Common myeloid progenitor, CD34-positive (primary cell): ENCODE results near the gene NABP2.

ENCODE experiments used
- CTCF ChIA-PET: fragments of 350-600 bp; sonication (Branson Sonifier 250); formaldehyde crosslinking; loops from one replicate; lab custom pipeline; 2021; ENCODE audit warnings: antibody characterized with exemption; lab: Charles Lee
- POLR2A ChIA-PET: fragments of 350-600 bp; sonication (Branson Sonifier 250); formaldehyde crosslinking; loops from one replicate; lab custom pipeline; 2021; ENCODE audit warnings: antibody characterized with exemption; lab: Charles Lee
- DNase-seq, 3 donors: peaks; one replicate each; pipeline versions ENCODE4 v3.0.0 to v3.0.0-alpha.2; 2013
- H3K27ac ChIP-seq, 2 experiments: 1 replicate in 1 of 2; 2 replicates in 1 of 2; pipeline ENCODE4 v1.7.0; 2013; ENCODE audit warnings: inconsistent platforms in 2 of 2, low read length in 2 of 2, mild to moderate bottlenecking in 2 of 2, low read depth in 1 of 2, moderate library complexity in 1 of 2; ENCODE audit not compliant: severe bottlenecking in 2 of 2, insufficient read depth in 1 of 2, poor library complexity in 1 of 2
- H3K27me3 ChIP-seq, 5 experiments: replicated peaks in 2 of 5; 1 replicate in 3 of 5; 2 replicates in 2 of 5; pipeline versions ENCODE4 v1.6.1 to v1.7.0; 2013; ENCODE audit warnings: low read length in 4 of 5, mild to moderate bottlenecking in 2 of 5, moderate library complexity in 2 of 5, inconsistent platforms in 1 of 5; ENCODE audit not compliant: insufficient read depth in 5 of 5, control insufficient read depth in 4 of 5
- H3K36me3 ChIP-seq, 4 experiments: 1 replicate in 2 of 4; 2 replicates in 2 of 4; pipeline versions ENCODE4 v1.6.1 to v1.7.0; 2013; ENCODE audit warnings: low read length in 3 of 4, control low read depth in 1 of 4, mild to moderate bottlenecking in 1 of 4; ENCODE audit not compliant: control insufficient read depth in 4 of 4, insufficient read depth in 4 of 4
- H3K4me1 ChIP-seq, 4 experiments: 1 replicate in 3 of 4; 2 replicates in 1 of 4; pipeline versions ENCODE4 v1.6.1 to v1.7.1; 2013; ENCODE audit warnings: low read length in 3 of 4, mild to moderate bottlenecking in 3 of 4, control low read depth in 1 of 4, inconsistent platforms in 1 of 4, moderate library complexity in 1 of 4; ENCODE audit not compliant: control insufficient read depth in 4 of 4, insufficient read depth in 4 of 4; ENCODE audit errors: control extremely low read depth in 1 of 4
- H3K4me3 ChIP-seq, 7 experiments: 1 replicate in 4 of 7; 2 replicates in 3 of 7; pipeline versions ENCODE4 v1.5.1 to v1.7.0; 2013; ENCODE audit warnings: mild to moderate bottlenecking in 7 of 7, low read length in 6 of 7, moderate library complexity in 6 of 7, inconsistent platforms in 2 of 7, low read depth in 2 of 7, control low read depth in 1 of 7; ENCODE audit not compliant: insufficient read depth in 4 of 7, control insufficient read depth in 1 of 7; ENCODE audit errors: extremely low read depth in 1 of 7
- H3K9me3 ChIP-seq, 5 experiments: 1 replicate in 4 of 5; 2 replicates in 1 of 5; pipeline versions ENCODE4 v1.6.1 to v1.7.1; 2013; ENCODE audit warnings: low read length in 4 of 5, mild to moderate bottlenecking in 2 of 5, inconsistent platforms in 1 of 5, low read depth in 1 of 5, moderate library complexity in 1 of 5; ENCODE audit not compliant: control insufficient read depth in 4 of 5, insufficient read depth in 2 of 5; ENCODE audit errors: control extremely low read depth in 1 of 5
- WGBS: methylation state at CpG from one replicate; pipeline ENCODE4 v1.1.5; 2013; ENCODE audit not compliant: insufficient coverage; 5-methylcytosine and 5-hydroxymethylcytosine counted together

The NABP2 gene

GRCh38 chr12:56198836-56199235 is 25.3 kb upstream of the NABP2 start:
- CTCF ChIA-PET: interaction anchor here (0.7 to 1.5 kb wide), 3 partner anchors 9 to 134 kb away, joined by 3 read pairs; no protein-coding TSS in a partner anchor
- H3K36me3 ChIP-seq: no peaks in the 10 kb centered on the region
- no peaks in the 10 kb centered on the region for H3K4me1 ChIP-seq
- POLR2A ChIA-PET: no interaction called here
- no peak overlapping the region for H3K27ac ChIP-seq
- no peak overlapping the region for H3K4me3 ChIP-seq
- WGBS: 100% methylated on average over 1 of the region's 1 CpG
- no peaks in the 10 kb centered on the region for H3K9me3 ChIP-seq
- no peaks in the 10 kb centered on the region for H3K27me3 ChIP-seq
- no peak for DNase-seq

GRCh38 chr12:56202366-56202765 is 21.8 kb upstream of the NABP2 start:
- H3K36me3 ChIP-seq: peaks cover 2 to 28% (median 15%) of the 10 kb centered on the region in 4 experiments
- WGBS: 63% methylated on average over 1 of the region's 1 CpG
- DNase-seq: no peak
- H3K4me1 ChIP-seq: peaks cover 0 to 22% (median 13%) of the 10 kb centered on the region in 4 experiments
- CTCF ChIA-PET: interaction anchor here (0.8 to 1.3 kb wide), 9 partner anchors 10 to 199 kb away, joined by 3 to 6 read pairs (median 3); partner anchors contain the start of genes ANKRD52 and RNF41
- no peak overlapping the region for H3K4me3 ChIP-seq
- no peaks in the 10 kb centered on the region for H3K9me3 ChIP-seq
- no peaks in the 10 kb centered on the region for H3K27me3 ChIP-seq
- POLR2A ChIA-PET: interaction anchor here (0.7 to 1.2 kb wide), 3 partner anchors 13 to 21 kb away, joined by 3 to 4 read pairs (median 3); partner anchors contain the start of genes RNF41 and SMARCC2
- H3K27ac ChIP-seq: peak overlapping the region in 1 of 2 experiments; percentile 56

GRCh38 chr12:56202838-56203237 is 21.3 kb upstream of the NABP2 start:
- Histone ChIP-seq H3K27ac (peak overlapping the region in 1 of 2 experiments; percentile 56), H3K36me3 (peaks cover 6 to 32% (median 20%) of the 10 kb centered on the region in 4 experiments), H3K9me3 (no peaks in the 10 kb centered on the region), H3K27me3 (no peaks in the 10 kb centered on the region), H3K4me3 (no peak overlapping the region), H3K4me1 (peaks cover 0 to 22% (median 13%) of the 10 kb centered on the region in 4 experiments)
- no peak for DNase-seq
- POLR2A ChIA-PET: interaction anchor here (1.1 kb wide), 1 partner anchor 20 kb away, joined by 4 read pairs; no protein-coding TSS in a partner anchor
- WGBS: 67% methylated on average over 1 of the region's 2 CpGs
- CTCF ChIA-PET: interaction anchor here (1.0 to 6.5 kb wide), 7 partner anchors 11 to 83 kb away, joined by 3 to 103 read pairs (median 4); partner anchors contain the start of genes ANKRD52 and RNF41

- H3K4me1 ChIP-seq: peaks cover 0 to 22% (median 13%) of the 10 kb centered on the region in 4 experiments
- H3K36me3 ChIP-seq: peaks cover 10 to 42% (median 26%) of the 10 kb centered on the region in 4 experiments
- H3K4me3 ChIP-seq: no peak overlapping the region
- POLR2A ChIA-PET: interaction anchor here (0.6 to 2.0 kb wide), 2 partner anchors 17 to 1528 kb away, joined by 3 to 21 read pairs; partner anchors contain the start of gene RNF41
- H3K27ac ChIP-seq: peak overlapping the region in 1 of 2 experiments; percentile 77
- no peaks in the 10 kb centered on the region for H3K27me3 ChIP-seq
- DNase-seq: no peak
- CTCF ChIA-PET: interaction anchor here (0.9 to 6.5 kb wide), 14 partner anchors 9 to 84 kb away, joined by 3 to 103 read pairs (median 16); partner anchors contain the start of genes ANKRD52, RNF41, SLC39A5 and SMARCC2
- H3K9me3 ChIP-seq: no peaks in the 10 kb centered on the region
These were observed 19.9 kb upstream of the NABP2 start for GRCh38 chr12:56204275-56204674.

GRCh38 chr12:56205445-56205844 is 18.7 kb upstream of the NABP2 start:
- H3K36me3 ChIP-seq: peaks cover 18 to 50% (median 32%) of the 10 kb centered on the region in 4 experiments
- H3K4me3 ChIP-seq: peak overlapping the region in 1 of 7 experiments; percentile 37
- peak; percentile 82 to 90 (median 88) for DNase-seq
- peak overlapping the region; percentile 7 to 77 for H3K27ac ChIP-seq
- CTCF ChIA-PET: interaction anchor here (0.7 to 6.5 kb wide), 19 partner anchors 10 to 93 kb away, joined by 3 to 103 read pairs (median 6); partner anchors contain the start of genes ANKRD52, COQ10A, RNF41 and SLC39A5
- peaks cover 0 to 22% (median 13%) of the 10 kb centered on the region in 4 experiments for H3K4me1 ChIP-seq
- H3K9me3 ChIP-seq: no peaks in the 10 kb centered on the region
- no peaks in the 10 kb centered on the region for H3K27me3 ChIP-seq
- POLR2A ChIA-PET: interaction anchor here (1.0 to 2.0 kb wide), 3 partner anchors 16 to 61 kb away, joined by 3 to 21 read pairs (median 5); partner anchors contain the start of genes COQ10A, RNF41 and SMARCC2

- Histone ChIP-seq H3K9me3 (no peaks in the 10 kb centered on the region), H3K27me3 (no peaks in the 10 kb centered on the region), H3K4me3 (no peak overlapping the region), H3K36me3 (peaks cover 20 to 56% (median 38%) of the 10 kb centered on the region in 4 experiments), H3K27ac (no peak overlapping the region), H3K4me1 (peaks cover 0 to 22% (median 13%) of the 10 kb centered on the region in 4 experiments)
- POLR2A ChIA-PET: interaction anchor here (1.1 to 2.0 kb wide), 3 partner anchors 16 to 60 kb away, joined by 4 to 6 read pairs (median 5); partner anchors contain the start of genes COQ10A and SMARCC2
- WGBS: 86% methylated on average over 11 of the region's 14 CpGs
- peak in 2 of 3 donors; percentile 54 to 55 for DNase-seq
- CTCF ChIA-PET: interaction anchor here (0.7 to 6.5 kb wide), 25 partner anchors 8 to 264 kb away, joined by 3 to 103 read pairs (median 6); partner anchors contain the start of genes ANKRD52, COQ10A, RNF41 and RPL41
These were observed 17.5 kb upstream of the NABP2 start for GRCh38 chr12:56206452-56207166.
